Measurements from ENCODE around the gene IGFBP2. TPM values are rescaled to one million over a fixed set of nuclear protein-coding genes. Genes with fewer than 3 reads are reported as not detected.

Gene IGFBP2
- total and polyA plus RNA-seq, 12 donors = 26.0 to 361 (median 109) TPM

- Histone ChIP-seq H3K27me3 (peaks cover 0 to 42% (median 0%) of the 10 kb centered on the region in 7 donors), H3K4me1 (peaks cover 0 to 51% (median 30%) of the 10 kb centered on the region in 9 donors), H3K9me3 (no peaks in the 10 kb centered on the region), H3K27ac (peak overlapping the region in 7 of 10 donors; percentile 48 to 74 (median 58)), H3K36me3 (no peaks in the 10 kb centered on the region), H3K4me3 (peak overlapping the region; percentile 56 to 81 (median 68))
- DNase-seq (no peak), ATAC-seq (peak in 7 of 8 donors; percentile 17 to 61 (median 34))
- intact Hi-C loops (cut with DNase I) = loop anchor here in 1 of 10 donors (10.0 kb wide), 1 partner anchor 59 kb away; no protein-coding TSS in a partner anchor
- no peak for TF ChIP-seq CTCF (IDR thresholded peaks at IDR 0.05)
- 0 to 1% methylated on average over 56 to 71 of the region's 71 CpGs for WGBS, 2 donors
These were observed 573 bp downstream of the IGFBP2 start for GRCh38 chr2:216633616-216634369.

GRCh38 chr2:216634370-216635148 lies 1.3 kb downstream of the IGFBP2 start:
- Histone ChIP-seq H3K4me3 (peak overlapping the region; percentile 56 to 81 (median 68)), H3K4me1 (peaks cover 0 to 51% (median 30%) of the 10 kb centered on the region in 9 donors), H3K36me3 (peaks cover 0 to 2% (median 0%) of the 10 kb centered on the region in 9 donors), H3K27me3 (peaks cover 0 to 42% (median 0%) of the 10 kb centered on the region in 7 donors), H3K9me3 (no peaks in the 10 kb centered on the region), H3K27ac (peak overlapping the region in 8 of 10 donors; percentile 22 to 74 (median 56))
- WGBS, 2 donors = 19 to 20% methylated on average over 23 of the region's 23 CpGs
- intact Hi-C loops (cut with DNase I) = loop anchor here in 3 of 10 donors (5.0 to 10.0 kb wide), 3 partner anchors 42 to 97 kb away; no protein-coding TSS in a partner anchor
- DNase-seq (no peak), ATAC-seq (peak in 2 of 8 donors; percentile 2 to 8)
- no peak for TF ChIP-seq CTCF (IDR thresholded peaks at IDR 0.05)

GRCh38 chr2:216635171-216635570 lies 2.0 kb downstream of the IGFBP2 start:
- 25 to 33% methylated on average over 7 of the region's 7 CpGs for WGBS, 2 donors
- Histone ChIP-seq H3K4me3 (peak overlapping the region in 9 of 10 donors; percentile 56 to 81 (median 70)), H3K27me3 (peaks cover 0 to 42% (median 0%) of the 10 kb centered on the region in 7 donors), H3K36me3 (peaks cover 0 to 6% (median 0%) of the 10 kb centered on the region in 9 donors), H3K27ac (peak overlapping the region in 8 of 10 donors; percentile 22 to 74 (median 56)), H3K4me1 (peaks cover 0 to 52% (median 30%) of the 10 kb centered on the region in 9 donors), H3K9me3 (no peaks in the 10 kb centered on the region)
- intact Hi-C loops (cut with DNase I) = loop anchor here in 3 of 10 donors (5.0 to 10.0 kb wide), 3 partner anchors 43 to 98 kb away; no protein-coding TSS in a partner anchor
- TF ChIP-seq CTCF (IDR thresholded peaks at IDR 0.05) = no peak
- peak in 1 of 8 donors; percentile 15 for ATAC-seq
- DNase-seq = no peak
